GM12892 (cell line): ENCODE data around the gene PROB1.

Experiments
- POLR2A ChIP-seq: IDR thresholded peaks from 2 replicates; pipeline ENCODE4 v1.6.1; 2011; ENCODE audit warnings: low read depth, low read length, control low read depth
- POLR2AphosphoS5 ChIP-seq: IDR thresholded peaks from 2 replicates; pipeline ENCODE4 v1.6.1; 2011; ENCODE audit warnings: low read depth, low read length, control low read depth
- TAF1 ChIP-seq: IDR thresholded peaks from 2 replicates; pipeline ENCODE4 v1.6.1; 2011; ENCODE audit warnings: low read depth, mild to moderate bottlenecking, control low read depth, low read length, borderline replicate concordance

GRCh38 chr5:139341187-139341688, 53.7 kb downstream of the PROB1 start:
- no peak for TF ChIP-seq POLR2AphosphoS5
- no peak for TF ChIP-seq TAF1
- no peak for TF ChIP-seq POLR2A
